GM23338 (cell line): ENCODE data around the gene RANBP6. TPM values are rescaled to one million over a fixed set of nuclear protein-coding genes. Genes with fewer than 3 reads are reported as not detected.
A peak's percentile ranks its signal among the peaks of the same experiment; 100 is the strongest.
"Not testable (repeated sequence)": the region's sequence is repeated elsewhere in the genome, so short reads cannot be mapped to it uniquely, and the experiment has no call there.

Experiments
- ATAC-seq: fragments of 200-7000 bp; cut with Tn5 transposase; 3 replicates; pipeline ENCODE4 v1.9.1; 2020
- DNase-seq: peaks from one replicate; pipeline ENCODE4 v3.0.0-alpha.2; 2015; ENCODE audit warnings: low spot score
- H2AFZ ChIP-seq: fragments of 200-600 bp; sonication (generic); 2 replicates; pipeline ENCODE4 v1.8.0; 2016; ENCODE audit warnings: antibody characterized with exemption, mild to moderate bottlenecking, moderate library complexity
- H3F3A ChIP-seq: fragments of 200-600 bp; sonication (generic); replicated peaks from 2 replicates; pipeline ENCODE4 v1.8.0; 2017; ENCODE audit warnings: antibody characterized with exemption, mixed run types, low read depth
- H3K27ac ChIP-seq: fragments of 200-600 bp; sonication (generic); 2 replicates; pipeline ENCODE4 v1.6.1; 2016; ENCODE audit warnings: low read depth
- H3K27me3 ChIP-seq: fragments of 200-600 bp; sonication (generic); 2 replicates; pipeline ENCODE4 v1.8.0; 2016; ENCODE audit warnings: mild to moderate bottlenecking, mixed run types, moderate library complexity; ENCODE audit not compliant: insufficient read depth
- H3K36me3 ChIP-seq: fragments of 200-600 bp; sonication (generic); 2 replicates; pipeline ENCODE4 v1.8.0; 2016; ENCODE audit warnings: mild to moderate bottlenecking; ENCODE audit not compliant: insufficient read depth
- H3K4me1 ChIP-seq: fragments of 200-600 bp; sonication (generic); 2 replicates; pipeline ENCODE4 v1.8.0; 2016; ENCODE audit warnings: mild to moderate bottlenecking, moderate library complexity; ENCODE audit not compliant: insufficient read depth
- H3K4me2 ChIP-seq: fragments of 200-600 bp; sonication (generic); 2 replicates; pipeline ENCODE4 v1.7.1; 2017; ENCODE audit warnings: mixed run types
- H3K4me3 ChIP-seq: fragments of 200-600 bp; sonication (generic); 2 replicates; pipeline ENCODE4 v1.6.1; 2016; ENCODE audit warnings: mixed run types
- H3K79me2 ChIP-seq: fragments of 200-600 bp; sonication (generic); replicated peaks from 2 replicates; pipeline ENCODE4 v1.8.0; 2017; ENCODE audit warnings: mild to moderate bottlenecking; ENCODE audit not compliant: insufficient read depth
- H3K9me2 ChIP-seq: fragments of 200-600 bp; sonication (generic); 2 replicates; pipeline ENCODE4 v1.8.0; 2017; ENCODE audit not compliant: insufficient read depth
- H4K20me1 ChIP-seq: fragments of 200-600 bp; sonication (generic); replicated peaks from 2 replicates; pipeline ENCODE4 v1.8.0; 2017; ENCODE audit warnings: mild to moderate bottlenecking; ENCODE audit not compliant: insufficient read depth
- H3K27ac Mint-ChIP-seq: 2 replicates; pipeline ENCODE4 v1.8.0; 2020; ENCODE audit warnings: inconsistent platforms, mild to moderate bottlenecking, moderate library complexity, mixed read lengths
- H3K27me3 Mint-ChIP-seq: 3 replicates; pipeline ENCODE4 v1.8.0; 2022; ENCODE audit warnings: low read depth, mild to moderate bottlenecking, moderate library complexity, mixed read lengths, inconsistent platforms; ENCODE audit not compliant: insufficient read depth, poor library complexity
- H3K36me3 Mint-ChIP-seq: 3 replicates; pipeline ENCODE4 v1.8.0; 2021; ENCODE audit warnings: low read depth, mild to moderate bottlenecking, inconsistent platforms, moderate library complexity, mixed read lengths
- H3K4me1 Mint-ChIP-seq: 3 replicates; pipeline ENCODE4 v1.8.0; 2020; ENCODE audit warnings: mild to moderate bottlenecking, inconsistent platforms, mixed read lengths
- H3K4me3 Mint-ChIP-seq: 3 replicates; pipeline ENCODE4 v1.8.0; 2021; ENCODE audit warnings: moderate library complexity, mild to moderate bottlenecking, inconsistent platforms, mixed read lengths
- H3K9me3 Mint-ChIP-seq: 3 replicates; pipeline ENCODE4 v1.8.0; 2020; ENCODE audit warnings: moderate library complexity, mild to moderate bottlenecking, inconsistent platforms, mixed read lengths
- CREB1 ChIP-seq: fragments of 250-450 bp; sonication (Bioruptor Pico); IDR thresholded peaks from 2 replicates; pipeline ENCODE4 v1.5.0; 2020; ENCODE audit warnings: low read depth, mild to moderate bottlenecking, moderate library complexity
- EZH2phosphoT487 ChIP-seq: fragments of 200-600 bp; sonication (generic); IDR thresholded peaks from one replicate; pipeline ENCODE4 v1.8.1; 2018; ENCODE audit warnings: antibody characterized with exemption; ENCODE audit not compliant: unreplicated experiment
- POLR2AphosphoS5 ChIP-seq: IDR thresholded peaks from 2 replicates; pipeline ENCODE4 v1.6.1; 2016; ENCODE audit warnings: antibody characterized with exemption, low read depth
- ZNF331 ChIP-seq: fragments of 250-450 bp; sonication (Bioruptor Pico); IDR thresholded peaks from 2 replicates; pipeline ENCODE4 v1.5.0; 2020; ENCODE audit warnings: low read depth, mild to moderate bottlenecking, moderate library complexity
- long read RNA-seq: library from polyadenylated mRNA; unstranded; transcript quantifications from one replicate; pipeline ENCODE4 v2.0.0, GENCODE V29; 2020; ENCODE audit not compliant: unreplicated experiment
- polyA plus RNA-seq: library from polyadenylated mRNA; unstranded; fragments of >200 nt; fragmentation: Nextera tagmentation; extraction: Ambion mirVana; gene quantifications from 2 replicates; pipeline ENCODE4 v1.2.1, GENCODE V29; 2016
- total RNA-seq: library from RNA; depleted of rRNA; stranded (reverse); fragments of >200 nt; shearing (Covaris generic); gene quantifications from 2 replicates; pipeline ENCODE4 v1.2.3, GENCODE V29; 2014; rRNA removed
- TF ChIP-seq, protein P1 (sequence below), 2 experiments: fragments of 200-600 bp in 1 of 2; sonication (generic) in 1 of 2; conservative IDR thresholded peaks; 2 replicates each; pipeline versions ENCODE4 v1.5.1 to v1.6.1; 2016 to 2017; ENCODE audit warnings: antibody characterized with exemption in 2 of 2, low read depth in 2 of 2, mild to moderate bottlenecking in 2 of 2, moderate library complexity in 1 of 2
- TF ChIP-seq, protein P2 (sequence below): IDR thresholded peaks from 2 replicates; pipeline ENCODE4 v1.6.1; 2016; ENCODE audit warnings: antibody characterized with exemption

Gene RANBP6
- 23.6 and 26.4 TPM in 2 replicates for total RNA-seq
- polyA plus RNA-seq, result 6.6 and 9.4 TPM in 2 replicates
- long read RNA-seq, full-length matches to known transcripts, result 3 of 3 reads
- long read RNA-seq, partial matches to known transcripts, result 0 of 3 reads
- long read RNA-seq, other reads (novel, unspliced or antisense), result 0 of 3 reads

- ATAC-seq, result peak; percentile 99
- H3K27ac ChIP-seq, result peak within 1 kb of the TSS; percentile 74
- peaks cover 48% of the 10 kb centered on the region for H3K79me2 ChIP-seq
- peaks cover 12% of the 10 kb centered on the region for H3K4me1 ChIP-seq
- Mint-ChIP-seq H3K4me3 (peak within 1 kb of the TSS; percentile 93), H3K27me3 (peaks cover 6% of the 10 kb centered on the region), H3K4me1 (peaks cover 18% of the 10 kb centered on the region), H3K36me3 (peaks cover 36% of the 10 kb centered on the region), H3K9me3 (peaks cover 3% of the 10 kb centered on the region; the same call in 2 of the 3 replicates), H3K27ac (peak within 1 kb of the TSS; percentile 99)
- H3K36me3 ChIP-seq, result peaks cover 8% of the 10 kb centered on the region
- H3K4me3 ChIP-seq, result peak within 1 kb of the TSS; percentile 77
- no peaks in the 10 kb centered on the region for H3K27me3 ChIP-seq
- TF ChIP-seq CREB1 (CRISPR knock-in tag) (peak; percentile 99), POLR2AphosphoS5 (peak; percentile 90)
- TF ChIP-seq, protein P1, sequence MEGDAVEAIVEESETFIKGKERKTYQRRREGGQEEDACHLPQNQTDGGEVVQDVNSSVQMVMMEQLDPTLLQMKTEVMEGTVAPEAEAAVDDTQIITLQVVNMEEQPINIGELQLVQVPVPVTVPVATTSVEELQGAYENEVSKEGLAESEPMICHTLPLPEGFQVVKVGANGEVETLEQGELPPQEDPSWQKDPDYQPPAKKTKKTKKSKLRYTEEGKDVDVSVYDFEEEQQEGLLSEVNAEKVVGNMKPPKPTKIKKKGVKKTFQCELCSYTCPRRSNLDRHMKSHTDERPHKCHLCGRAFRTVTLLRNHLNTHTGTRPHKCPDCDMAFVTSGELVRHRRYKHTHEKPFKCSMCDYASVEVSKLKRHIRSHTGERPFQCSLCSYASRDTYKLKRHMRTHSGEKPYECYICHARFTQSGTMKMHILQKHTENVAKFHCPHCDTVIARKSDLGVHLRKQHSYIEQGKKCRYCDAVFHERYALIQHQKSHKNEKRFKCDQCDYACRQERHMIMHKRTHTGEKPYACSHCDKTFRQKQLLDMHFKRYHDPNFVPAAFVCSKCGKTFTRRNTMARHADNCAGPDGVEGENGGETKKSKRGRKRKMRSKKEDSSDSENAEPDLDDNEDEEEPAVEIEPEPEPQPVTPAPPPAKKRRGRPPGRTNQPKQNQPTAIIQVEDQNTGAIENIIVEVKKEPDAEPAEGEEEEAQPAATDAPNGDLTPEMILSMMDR (conservative IDR thresholded peaks at IDR 0.05; ENCODE audit: low read depth in 2 of 2), result no peak
- TF ChIP-seq, protein P2, sequence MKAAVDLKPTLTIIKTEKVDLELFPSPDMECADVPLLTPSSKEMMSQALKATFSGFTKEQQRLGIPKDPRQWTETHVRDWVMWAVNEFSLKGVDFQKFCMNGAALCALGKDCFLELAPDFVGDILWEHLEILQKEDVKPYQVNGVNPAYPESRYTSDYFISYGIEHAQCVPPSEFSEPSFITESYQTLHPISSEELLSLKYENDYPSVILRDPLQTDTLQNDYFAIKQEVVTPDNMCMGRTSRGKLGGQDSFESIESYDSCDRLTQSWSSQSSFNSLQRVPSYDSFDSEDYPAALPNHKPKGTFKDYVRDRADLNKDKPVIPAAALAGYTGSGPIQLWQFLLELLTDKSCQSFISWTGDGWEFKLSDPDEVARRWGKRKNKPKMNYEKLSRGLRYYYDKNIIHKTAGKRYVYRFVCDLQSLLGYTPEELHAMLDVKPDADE, result peak; percentile 77; the same call in 1 of the 2 replicates
- H3K4me2 ChIP-seq, result peak within 1 kb of the TSS; percentile 95
- peaks cover 10% of the 10 kb centered on the region; the same call in 1 of the 2 replicates for H4K20me1 ChIP-seq
- peak; percentile 95 for DNase-seq
- H3F3A ChIP-seq, result no peaks in the 10 kb centered on the region
- H2AFZ ChIP-seq, result peak within 1 kb of the TSS; percentile 54; the same call in 1 of the 2 replicates
- peaks cover 3% of the 10 kb centered on the region; the same call in 1 of the 2 replicates for H3K9me2 ChIP-seq
Observed at GRCh38 chr9:6015278-6016157, at the start of gene RANBP6. Gene RANBP6, minus strand, starts transcription at chr9:6015624. Its CDS starts 17 bp downstream, at chr9:6015607.

GRCh38 chr9:6063146-6063545, 47.7 kb upstream of the RANBP6 start:
- peaks cover 43% of the 10 kb centered on the region for H3K9me3 Mint-ChIP-seq
- H3K4me1 ChIP-seq, H3K4me2 ChIP-seq, H3K27ac ChIP-seq, H2AFZ ChIP-seq, H4K20me1 ChIP-seq, H3K4me3 Mint-ChIP-seq, H3K27me3 Mint-ChIP-seq, DNase-seq, H3K27me3 ChIP-seq, ATAC-seq, H3K4me1 Mint-ChIP-seq, H3K79me2 ChIP-seq, H3K27ac Mint-ChIP-seq, H3K4me3 ChIP-seq, H3K36me3 ChIP-seq, H3F3A ChIP-seq, H3K9me2 ChIP-seq: not testable (repeated sequence)
- peaks cover 33% of the 10 kb centered on the region for H3K36me3 Mint-ChIP-seq

DNA sequence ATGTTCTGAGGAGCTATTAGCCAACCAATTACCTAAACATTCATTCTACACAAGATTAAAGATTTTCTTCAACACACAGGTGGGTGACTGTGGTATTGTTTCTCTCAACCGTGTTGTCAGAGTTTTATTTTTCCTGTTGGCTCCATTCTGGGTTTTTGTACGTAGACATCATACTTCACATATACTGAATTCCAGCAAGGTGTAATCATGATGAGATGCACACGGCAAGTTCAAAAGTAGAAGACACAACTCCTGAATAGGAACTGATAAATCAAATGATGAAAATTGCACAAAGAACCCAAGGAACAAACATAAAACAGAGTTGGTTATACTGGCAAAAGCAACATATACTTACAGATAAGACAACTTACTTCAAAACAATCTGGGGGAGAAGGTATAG, 40.2 kb upstream of the RANBP6 start:
- Mint-ChIP-seq H3K4me3 (no peak overlapping the region), H3K27me3 (no peaks in the 10 kb centered on the region), H3K27ac (no peak overlapping the region), H3K36me3 (peaks cover 3% of the 10 kb centered on the region; the same call in 1 of the 3 replicates), H3K4me1 (peaks cover 8% of the 10 kb centered on the region), H3K9me3 (peaks cover 4% of the 10 kb centered on the region; the same call in 2 of the 3 replicates)
- no peak for ATAC-seq
- no peaks in the 10 kb centered on the region for H3K36me3 ChIP-seq
- H3K4me3 ChIP-seq, result no peak overlapping the region
- no peaks in the 10 kb centered on the region for H3K79me2 ChIP-seq
- no peaks in the 10 kb centered on the region for H3F3A ChIP-seq
- H3K9me2 ChIP-seq, result no peaks in the 10 kb centered on the region
- H4K20me1 ChIP-seq, result no peaks in the 10 kb centered on the region
- no peak overlapping the region for H3K27ac ChIP-seq
- no peaks in the 10 kb centered on the region for H3K27me3 ChIP-seq
- DNase-seq, result no peak
- peaks cover 9% of the 10 kb centered on the region for H3K4me1 ChIP-seq
- no peak overlapping the region for H3K4me2 ChIP-seq
- H2AFZ ChIP-seq, result no peak overlapping the region
- TF ChIP-seq ZNF331 (CRISPR knock-in tag), result no peak
- no peak for TF ChIP-seq EZH2phosphoT487
- TF ChIP-seq, protein P2, result no peak
